GM11168 (cell line): Measurements from ENCODE around the gene TADA3.

ENCODE experiments used
- in situ Hi-C: fragments of 300-500 bp; cut with MboI; formaldehyde crosslinking; loops from one replicate; pipeline ENCODE4 v1.12.0; 2022; ENCODE audit warnings: low sequenced_read_pairs; ENCODE audit not compliant: unreplicated experiment

The TADA3 gene

GRCh38 chr3:9810846-9811245, 18.6 kb upstream of the TADA3 start:
- in situ Hi-C loops: no loop called here

GRCh38 chr3:9810433-9810770, 18.1 kb upstream of the TADA3 start:
- in situ Hi-C loops: no loop called here

- in situ Hi-C loops: no loop called here
Measured at GRCh38 chr3:9809615-9810432, 17.6 kb upstream of the TADA3 start, which contains the start of gene TTLL3. TTLL3 (plus strand) TSS chr3:9810262; CDS start chr3:9810662, 400 bp downstream.

GRCh38 chr3:9809239-9809614, 17.0 kb upstream of the TADA3 start:
- in situ Hi-C loops: no loop called here

GRCh38 chr3:9808345-9809037, 16.2 kb upstream of the TADA3 start:
- in situ Hi-C loops: no loop called here

GRCh38 chr3:9807981-9808344, 15.7 kb upstream of the TADA3 start:
- in situ Hi-C loops: no loop called here

- in situ Hi-C loops: no loop called here
Measured at GRCh38 chr3:9806688-9807589, 14.7 kb upstream of the TADA3 start.

- in situ Hi-C loops: no loop called here
Measured at GRCh38 chr3:9806137-9806536, 13.9 kb upstream of the TADA3 start.

GRCh38 chr3:9804996-9805395, 12.7 kb upstream of the TADA3 start:
- in situ Hi-C loops: no loop called here

GRCh38 chr3:9803494-9803893, 11.2 kb upstream of the TADA3 start:
- in situ Hi-C loops: no loop called here

- in situ Hi-C loops: no loop called here
Measured at GRCh38 chr3:9800529-9800928, 8.3 kb upstream of the TADA3 start.

- in situ Hi-C loops: no loop called here
Measured at GRCh38 chr3:9797196-9797945, 5.1 kb upstream of the TADA3 start.

- in situ Hi-C loops: no loop called here
Measured at GRCh38 chr3:9795207-9795606, 2.9 kb upstream of the TADA3 start.

GRCh38 chr3:9794400-9794799, 2.1 kb upstream of the TADA3 start:
- in situ Hi-C loops: no loop called here

GRCh38 chr3:9793161-9793781, 998 bp upstream of the TADA3 start:
- in situ Hi-C loops: no loop called here

- in situ Hi-C loops: no loop called here
Measured at GRCh38 chr3:9791790-9792404, 376 bp downstream of the TADA3 start.

- in situ Hi-C loops: no loop called here
Measured at GRCh38 chr3:9791127-9791526, 1.1 kb downstream of the TADA3 start.

- in situ Hi-C loops: no loop called here
Measured at GRCh38 chr3:9787714-9788113, 4.6 kb downstream of the TADA3 start.
